Measurements from ENCODE around the gene PLA2G5.
"Not testable (repeated sequence)": the region's sequence is repeated elsewhere in the genome, so short reads cannot be mapped to it uniquely, and the experiment has no call there.

Gene PLA2G5

GRCh38 chr1:20123722-20124455 lies 53.9 kb downstream of the PLA2G5 start:
- DNase-seq = no peak

GRCh38 chr1:20124456-20125057 lies 54.6 kb downstream of the PLA2G5 start:
- no peak for DNase-seq

- DNase-seq = no peak
These were observed 55.1 kb downstream of the PLA2G5 start for GRCh38 chr1:20125100-20125499.

GRCh38 chr1:20126041-20126805 lies 56.2 kb downstream of the PLA2G5 start:
- no peak for DNase-seq

GRCh38 chr1:20126806-20127440 lies 56.9 kb downstream of the PLA2G5 start:
- no peak for DNase-seq

GRCh38 chr1:20130518-20130917 lies 60.5 kb downstream of the PLA2G5 start:
- not testable (repeated sequence) for DNase-seq

GRCh38 chr1:20134995-20135394 lies 65.0 kb downstream of the PLA2G5 start:
- no peak for DNase-seq

- DNase-seq = no peak
These were observed 66.3 kb downstream of the PLA2G5 start for GRCh38 chr1:20136249-20136648.

GRCh38 chr1:20137055-20137454 lies 67.1 kb downstream of the PLA2G5 start:
- DNase-seq = no peak

- no peak for DNase-seq
These were observed 67.6 kb downstream of the PLA2G5 start for GRCh38 chr1:20137604-20138003.

- DNase-seq = no peak
These were observed 68.4 kb downstream of the PLA2G5 start for GRCh38 chr1:20138346-20138745.

GRCh38 chr1:20138961-20139550 lies 69.1 kb downstream of the PLA2G5 start, which contains the start of gene PLA2G2F:
Gene PLA2G2F (plus strand): TSS chr1:20139323. CDS start chr1:20139428, 105 bp downstream.
- no peak for DNase-seq

- no peak for DNase-seq
These were observed 70.0 kb downstream of the PLA2G5 start for GRCh38 chr1:20139776-20140612.

- DNase-seq = no peak
These were observed 71.0 kb downstream of the PLA2G5 start for GRCh38 chr1:20141001-20141400.

GRCh38 chr1:20141466-20141865 lies 71.5 kb downstream of the PLA2G5 start:
- no peak for DNase-seq
